Measurements from ENCODE around the gene TRPV3. TPM values are rescaled to one million over a fixed set of nuclear protein-coding genes. Genes with fewer than 3 reads are reported as not detected.

TRPV3 gene
- total and polyA plus RNA-seq, 9 of the 15 experiments (the other 6 are each of a cell fraction or from before 2014, with no cell fraction given), result 0.03 to 0.42 (median 0.11) TPM; not detected in 1

DNA sequence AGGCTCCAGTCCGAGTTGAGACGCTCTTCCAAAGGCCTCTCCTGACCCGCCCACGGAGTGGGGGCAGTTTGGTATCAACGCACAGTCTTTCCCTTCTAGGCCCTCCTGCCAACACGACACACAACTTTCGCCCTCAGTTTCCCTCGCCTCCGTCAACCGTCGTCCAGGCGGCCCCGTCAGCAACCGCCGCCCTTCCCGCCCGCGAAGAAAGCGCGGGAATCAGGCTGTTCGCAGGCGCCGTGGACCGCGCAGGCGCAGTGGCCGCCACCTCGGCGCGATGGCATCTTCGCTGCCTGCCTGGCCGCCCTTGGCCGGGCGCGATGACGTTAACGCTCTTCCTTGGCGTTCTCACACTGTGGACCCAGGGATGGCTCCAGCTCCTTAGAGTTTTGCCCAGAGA lies 86.0 kb downstream of the TRPV3 start, which contains the start of gene SPATA22:
Gene SPATA22 (minus strand): TSS at position 221 of the 400 bp plus-strand sequence. CDS start 2,494 bp downstream, outside the sequence.
- ATAC-seq, result no peak
- in situ Hi-C loops (cut with MboI), result no loop called here
- no peaks in the 10 kb centered on the region for H3K9me1 ChIP-seq (ENCODE audit: control insufficient read depth, insufficient read depth, low read length)
- no peaks in the 10 kb centered on the region for H3K79me2 ChIP-seq (ENCODE audit: control insufficient read depth, insufficient read depth, low read length)
- no peak within 1 kb of the TSS for H3K4me3 ChIP-seq
- no peak within 1 kb of the TSS for H2AFZ ChIP-seq (ENCODE audit: low read depth, low read length)
- FAIRE-seq, result no peak
- BruUV-seq (replicated peaks), result no TSS peak
- no peaks in the 10 kb centered on the region for H3K36me3 ChIP-seq (ENCODE audit: control insufficient read depth, insufficient read depth, low read length)
- H3K27ac ChIP-seq (ENCODE audit: extremely low read depth, low read depth, low read length), result no peak within 1 kb of the TSS
- ChIA-PET POLR2A (no interaction called here), CTCF (ENCODE audit: low intra/inter-chr PET ratio) (no interaction called here)
- no peak within 1 kb of the TSS for H3K9ac ChIP-seq (ENCODE audit: insufficient read depth in 1 of 2, low read depth in 2 of 2, low read length in 2 of 2)
- H3K27me3 ChIP-seq (ENCODE audit: control insufficient read depth in 2 of 2, insufficient read depth in 2 of 2, low read length in 2 of 2), result peaks cover 12 to 13% of the 10 kb centered on the region in 2 experiments; a peak in 3 of 5 replicates
- 20% methylated on average over 1 of the region's 38 CpGs for WGBS (ENCODE audit: insufficient coverage, low coverage, missing lambda C conversion rate)
- no peak within 1 kb of the TSS for H3K4me2 ChIP-seq (ENCODE audit: insufficient read depth, low read length)
- no peaks in the 10 kb centered on the region for H3K9me3 ChIP-seq (replicated peaks; ENCODE audit: control insufficient read depth, insufficient read depth, low read depth, low read length)
- TF ChIP-seq, protein P1, sequence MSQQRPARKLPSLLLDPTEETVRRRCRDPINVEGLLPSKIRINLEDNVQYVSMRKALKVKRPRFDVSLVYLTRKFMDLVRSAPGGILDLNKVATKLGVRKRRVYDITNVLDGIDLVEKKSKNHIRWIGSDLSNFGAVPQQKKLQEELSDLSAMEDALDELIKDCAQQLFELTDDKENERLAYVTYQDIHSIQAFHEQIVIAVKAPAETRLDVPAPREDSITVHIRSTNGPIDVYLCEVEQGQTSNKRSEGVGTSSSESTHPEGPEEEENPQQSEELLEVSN (IDR thresholded peaks at IDR 0.05; ENCODE audit: borderline replicate concordance in 1 of 2, extremely low read depth in 1 of 2, insufficient read depth in 1 of 2, insufficient read length in 1 of 2, low read depth in 1 of 2, low read length in 1 of 2, poor library complexity in 1 of 2, severe bottlenecking in 1 of 2), result peak in 1 of 2 experiments; percentile 43
- TF ChIP-seq ZNF75A (CRISPR knock-in tag; IDR thresholded peaks at IDR 0.05), result no peak
- TF ChIP-seq, protein P2, sequence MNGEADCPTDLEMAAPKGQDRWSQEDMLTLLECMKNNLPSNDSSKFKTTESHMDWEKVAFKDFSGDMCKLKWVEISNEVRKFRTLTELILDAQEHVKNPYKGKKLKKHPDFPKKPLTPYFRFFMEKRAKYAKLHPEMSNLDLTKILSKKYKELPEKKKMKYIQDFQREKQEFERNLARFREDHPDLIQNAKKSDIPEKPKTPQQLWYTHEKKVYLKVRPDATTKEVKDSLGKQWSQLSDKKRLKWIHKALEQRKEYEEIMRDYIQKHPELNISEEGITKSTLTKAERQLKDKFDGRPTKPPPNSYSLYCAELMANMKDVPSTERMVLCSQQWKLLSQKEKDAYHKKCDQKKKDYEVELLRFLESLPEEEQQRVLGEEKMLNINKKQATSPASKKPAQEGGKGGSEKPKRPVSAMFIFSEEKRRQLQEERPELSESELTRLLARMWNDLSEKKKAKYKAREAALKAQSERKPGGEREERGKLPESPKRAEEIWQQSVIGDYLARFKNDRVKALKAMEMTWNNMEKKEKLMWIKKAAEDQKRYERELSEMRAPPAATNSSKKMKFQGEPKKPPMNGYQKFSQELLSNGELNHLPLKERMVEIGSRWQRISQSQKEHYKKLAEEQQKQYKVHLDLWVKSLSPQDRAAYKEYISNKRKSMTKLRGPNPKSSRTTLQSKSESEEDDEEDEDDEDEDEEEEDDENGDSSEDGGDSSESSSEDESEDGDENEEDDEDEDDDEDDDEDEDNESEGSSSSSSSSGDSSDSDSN (IDR thresholded peaks at IDR 0.05; ENCODE audit: borderline replicate concordance in 1 of 2, low read depth in 2 of 2, low read length in 2 of 2), result no peak
- no peaks in the 10 kb centered on the region; a peak in 1 of 5 replicates for H3K4me1 ChIP-seq (replicated peaks in 1 of 2; ENCODE audit: control insufficient read depth in 2 of 2, insufficient read depth in 2 of 2, low read length in 2 of 2)
- DNase-seq (ENCODE audit: extremely low read depth in 1 of 4, low spot score in 3 of 4), result no peak
- H4K20me1 ChIP-seq (replicated peaks; ENCODE audit: control insufficient read depth, insufficient read depth, low read length), result no peaks in the 10 kb centered on the region
- intact Hi-C loops (cut with micrococcal nuclease), result no loop called here
